Measurements from ENCODE around the gene USP31. TPM values are rescaled to one million over a fixed set of nuclear protein-coding genes. Genes with fewer than 3 reads are reported as not detected.

The USP31 gene
- total RNA-seq, 5 donors from 2014 or later (not counting 1 experiment from before 2014, with no cell fraction given): 4.1 to 6.4 (median 5.6) TPM

GRCh38 chr16:23160574-23160973, 11.3 kb upstream of the USP31 start:
- no peaks in the 10 kb centered on the region for H3K4me1 ChIP-seq (ENCODE audit: control insufficient read depth in 1 of 2, extremely low read depth in 1 of 2, insufficient read depth in 2 of 2, low read length in 2 of 2)
- H3K27me3 Mint-ChIP-seq: peaks cover 46 to 48% of the 10 kb centered on the region in 2 donors
- peaks cover 5 to 10% (median 7%) of the 10 kb centered on the region in 3 donors for H3K4me1 Mint-ChIP-seq
- no peaks in the 10 kb centered on the region for H3K36me3 Mint-ChIP-seq
- no peak overlapping the region for H3K4me3 Mint-ChIP-seq
- H3K27me3 ChIP-seq (replicated peaks in 1 of 2; ENCODE audit: control insufficient read depth in 2 of 2, extremely low read depth in 1 of 2, insufficient read depth in 2 of 2, low read length in 1 of 2): peaks cover 0 to 8% of the 10 kb centered on the region in 2 experiments
- H3K9me3 Mint-ChIP-seq: no peaks in the 10 kb centered on the region
- no peak overlapping the region for H3K27ac ChIP-seq (ENCODE audit: low read length)
- H3K36me3 ChIP-seq (ENCODE audit: control insufficient read depth in 2 of 2, extremely low read depth in 1 of 2, insufficient read depth in 1 of 2, low read length in 1 of 2): no peaks in the 10 kb centered on the region
- WGBS (ENCODE audit: insufficient coverage): no CpG with 5 or more reads among the region's 3 CpGs
- ChIA-PET CTCF (no interaction called here), POLR2A (no interaction called here)
- H3K9me3 ChIP-seq: no peaks in the 10 kb centered on the region
- DNase-seq: no peak
- no peak overlapping the region for H3K4me3 ChIP-seq (ENCODE audit: control insufficient read depth in 1 of 2, extremely low read depth in 1 of 2, low read length in 1 of 2)
- H3K27ac Mint-ChIP-seq: no peak overlapping the region
- ATAC-seq (replicated peaks in 1 of 4): no peak

- POLR2A ChIA-PET: no interaction called here
- no peak overlapping the region for H3K27ac Mint-ChIP-seq
- 39% methylated on average over 3 of the region's 4 CpGs for WGBS (ENCODE audit: insufficient coverage)
- no peaks in the 10 kb centered on the region for H3K36me3 ChIP-seq (ENCODE audit: control insufficient read depth in 2 of 2, extremely low read depth in 1 of 2, insufficient read depth in 1 of 2, low read length in 1 of 2)
- H3K27ac ChIP-seq (ENCODE audit: low read length): no peak overlapping the region
- H3K27me3 ChIP-seq (replicated peaks in 1 of 2; ENCODE audit: control insufficient read depth in 2 of 2, extremely low read depth in 1 of 2, insufficient read depth in 2 of 2, low read length in 1 of 2): peaks cover 0 to 12% of the 10 kb centered on the region in 2 experiments
- H3K4me3 Mint-ChIP-seq: no peak overlapping the region
- H3K36me3 Mint-ChIP-seq: no peaks in the 10 kb centered on the region
- no peak for DNase-seq
- H3K9me3 ChIP-seq: no peaks in the 10 kb centered on the region
- H3K4me1 ChIP-seq (ENCODE audit: control insufficient read depth in 1 of 2, extremely low read depth in 1 of 2, insufficient read depth in 2 of 2, low read length in 2 of 2): no peaks in the 10 kb centered on the region
- no peaks in the 10 kb centered on the region for H3K9me3 Mint-ChIP-seq
- H3K4me1 Mint-ChIP-seq: peaks cover 5 to 10% (median 8%) of the 10 kb centered on the region in 3 donors
- CTCF ChIA-PET: no interaction called here
- no peak for ATAC-seq (replicated peaks in 1 of 4)
- no peak overlapping the region for H3K4me3 ChIP-seq (ENCODE audit: control insufficient read depth in 1 of 2, extremely low read depth in 1 of 2, low read length in 1 of 2)
- peaks cover 44 to 49% of the 10 kb centered on the region in 2 donors for H3K27me3 Mint-ChIP-seq
Observed at GRCh38 chr16:23160082-23160481, 10.8 kb upstream of the USP31 start.

- Mint-ChIP-seq H3K27ac (no peak overlapping the region), H3K9me3 (no peaks in the 10 kb centered on the region)
- CTCF ChIA-PET: no interaction called here
Observed at GRCh38 chr16:23158114-23158513, 8.9 kb upstream of the USP31 start.

GRCh38 chr16:23156946-23157460, 7.8 kb upstream of the USP31 start:
- Mint-ChIP-seq H3K36me3 (no peaks in the 10 kb centered on the region), H3K4me1 (peaks cover 5 to 10% (median 8%) of the 10 kb centered on the region in 3 donors), H3K9me3 (no peaks in the 10 kb centered on the region), H3K4me3 (no peak overlapping the region), H3K27ac (peak overlapping the region; percentile 18 to 27), H3K27me3 (peaks cover 20 to 30% of the 10 kb centered on the region in 2 donors)
- Histone ChIP-seq H3K4me3 (ENCODE audit: control insufficient read depth in 1 of 2, extremely low read depth in 1 of 2, low read length in 1 of 2) (no peak overlapping the region), H3K27ac (ENCODE audit: low read length) (no peak overlapping the region), H3K27me3 (replicated peaks in 1 of 2; ENCODE audit: control insufficient read depth in 2 of 2, extremely low read depth in 1 of 2, insufficient read depth in 2 of 2, low read length in 1 of 2) (peaks cover 0 to 8% of the 10 kb centered on the region in 2 experiments), H3K4me1 (ENCODE audit: control insufficient read depth in 1 of 2, extremely low read depth in 1 of 2, insufficient read depth in 2 of 2, low read length in 2 of 2) (no peaks in the 10 kb centered on the region), H3K36me3 (ENCODE audit: control insufficient read depth in 2 of 2, extremely low read depth in 1 of 2, insufficient read depth in 1 of 2, low read length in 1 of 2) (no peaks in the 10 kb centered on the region), H3K9me3 (no peaks in the 10 kb centered on the region)
- ATAC-seq (replicated peaks in 1 of 4): peak in 1 of 4 experiments; percentile 42
- ChIA-PET POLR2A (interaction anchor here (0.6 to 0.7 kb wide), 2 partner anchors 12 to 1655 kb away, joined by 3 to 7 read pairs; no protein-coding TSS in a partner anchor), CTCF (no interaction called here)
- no peak for DNase-seq
- WGBS (ENCODE audit: insufficient coverage): no CpG with 5 or more reads among the region's 1 CpG

More at GRCh38 chr16:23158114-23158513, 8.9 kb upstream of the USP31 start:
- POLR2A ChIA-PET: no interaction called here
- H3K4me1 ChIP-seq (ENCODE audit: control insufficient read depth in 1 of 2, extremely low read depth in 1 of 2, insufficient read depth in 2 of 2, low read length in 2 of 2): no peaks in the 10 kb centered on the region
- no peak overlapping the region for H3K4me3 ChIP-seq (ENCODE audit: control insufficient read depth in 1 of 2, extremely low read depth in 1 of 2, low read length in 1 of 2)
- H3K9me3 ChIP-seq: no peaks in the 10 kb centered on the region
- Mint-ChIP-seq H3K27me3 (peaks cover 26 to 39% of the 10 kb centered on the region in 2 donors), H3K4me3 (no peak overlapping the region), H3K36me3 (no peaks in the 10 kb centered on the region), H3K4me1 (peaks cover 5 to 10% (median 8%) of the 10 kb centered on the region in 3 donors)
- ATAC-seq (replicated peaks in 1 of 4) (no peak), DNase-seq (no peak)
- H3K27ac ChIP-seq (ENCODE audit: low read length): no peak overlapping the region
- peaks cover 0 to 8% of the 10 kb centered on the region in 2 experiments for H3K27me3 ChIP-seq (replicated peaks in 1 of 2; ENCODE audit: control insufficient read depth in 2 of 2, extremely low read depth in 1 of 2, insufficient read depth in 2 of 2, low read length in 1 of 2)
- 97% methylated on average over 5 of the region's 6 CpGs for WGBS (ENCODE audit: insufficient coverage)
- no peaks in the 10 kb centered on the region for H3K36me3 ChIP-seq (ENCODE audit: control insufficient read depth in 2 of 2, extremely low read depth in 1 of 2, insufficient read depth in 1 of 2, low read length in 1 of 2)

- H3K27ac Mint-ChIP-seq: no peak overlapping the region
- no peak overlapping the region for H3K27ac ChIP-seq (ENCODE audit: low read length)
- no peak overlapping the region for H3K4me3 Mint-ChIP-seq
- H3K36me3 ChIP-seq (ENCODE audit: control insufficient read depth in 2 of 2, extremely low read depth in 1 of 2, insufficient read depth in 1 of 2, low read length in 1 of 2): no peaks in the 10 kb centered on the region
- ATAC-seq (replicated peaks in 1 of 4) (no peak), DNase-seq (no peak)
- WGBS (ENCODE audit: insufficient coverage): no CpG with 5 or more reads among the region's 3 CpGs
- H3K9me3 Mint-ChIP-seq: no peaks in the 10 kb centered on the region
- ChIA-PET POLR2A (interaction anchor here in 1 of 2 donors (0.7 kb wide), 1 partner anchor 13 kb away, joined by 3 read pairs; no protein-coding TSS in a partner anchor), CTCF (no interaction called here)
- no peak overlapping the region for H3K4me3 ChIP-seq (ENCODE audit: control insufficient read depth in 1 of 2, extremely low read depth in 1 of 2, low read length in 1 of 2)
- H3K4me1 Mint-ChIP-seq: peaks cover 5 to 10% (median 8%) of the 10 kb centered on the region in 3 donors
- H3K36me3 Mint-ChIP-seq: no peaks in the 10 kb centered on the region
- H3K27me3 ChIP-seq (replicated peaks in 1 of 2; ENCODE audit: control insufficient read depth in 2 of 2, extremely low read depth in 1 of 2, insufficient read depth in 2 of 2, low read length in 1 of 2): peaks cover 0 to 8% of the 10 kb centered on the region in 2 experiments
- no peaks in the 10 kb centered on the region for H3K4me1 ChIP-seq (ENCODE audit: control insufficient read depth in 1 of 2, extremely low read depth in 1 of 2, insufficient read depth in 2 of 2, low read length in 2 of 2)
- H3K9me3 ChIP-seq: no peaks in the 10 kb centered on the region
- H3K27me3 Mint-ChIP-seq: peaks cover 14 to 24% of the 10 kb centered on the region in 2 donors
Observed at GRCh38 chr16:23156110-23156509, 6.9 kb upstream of the USP31 start.

- H3K9me3 Mint-ChIP-seq: no peaks in the 10 kb centered on the region
- Histone ChIP-seq H3K4me3 (ENCODE audit: control insufficient read depth in 1 of 2, extremely low read depth in 1 of 2, low read length in 1 of 2) (no peak overlapping the region), H3K9me3 (no peaks in the 10 kb centered on the region), H3K27ac (ENCODE audit: low read length) (no peak overlapping the region), H3K4me1 (ENCODE audit: control insufficient read depth in 1 of 2, extremely low read depth in 1 of 2, insufficient read depth in 2 of 2, low read length in 2 of 2) (no peaks in the 10 kb centered on the region), H3K36me3 (ENCODE audit: control insufficient read depth in 2 of 2, extremely low read depth in 1 of 2, insufficient read depth in 1 of 2, low read length in 1 of 2) (no peaks in the 10 kb centered on the region), H3K27me3 (replicated peaks in 1 of 2; ENCODE audit: control insufficient read depth in 2 of 2, extremely low read depth in 1 of 2, insufficient read depth in 2 of 2, low read length in 1 of 2) (peaks cover 2 to 8% of the 10 kb centered on the region in 2 experiments)
- no peaks in the 10 kb centered on the region for H3K36me3 Mint-ChIP-seq
- POLR2A ChIA-PET: no interaction called here
- CTCF ChIA-PET: no interaction called here
- H3K27ac Mint-ChIP-seq: no peak overlapping the region
- H3K27me3 Mint-ChIP-seq: peaks cover 13 to 22% of the 10 kb centered on the region in 2 donors
- H3K4me1 Mint-ChIP-seq: peaks cover 5 to 10% (median 8%) of the 10 kb centered on the region in 3 donors
- ATAC-seq (replicated peaks in 1 of 4) (peak in 1 of 4 experiments; percentile 58), DNase-seq (peak in 1 of 35 experiments; percentile 18)
- 38% methylated on average over 6 of the region's 7 CpGs for WGBS (ENCODE audit: insufficient coverage)
- no peak overlapping the region for H3K4me3 Mint-ChIP-seq
Observed at GRCh38 chr16:23155445-23156049, 6.3 kb upstream of the USP31 start.

Measured in T-cell (primary cell).